ENCODE data around the gene TTI1. TPM values are rescaled to one million over a fixed set of nuclear protein-coding genes. Genes with fewer than 3 reads are reported as not detected.

Gene TTI1
- total and polyA plus RNA-seq, 2 donors (not counting 1 experiment from before 2014, with no cell fraction given), result 13.9 to 33.9 TPM

DNA sequence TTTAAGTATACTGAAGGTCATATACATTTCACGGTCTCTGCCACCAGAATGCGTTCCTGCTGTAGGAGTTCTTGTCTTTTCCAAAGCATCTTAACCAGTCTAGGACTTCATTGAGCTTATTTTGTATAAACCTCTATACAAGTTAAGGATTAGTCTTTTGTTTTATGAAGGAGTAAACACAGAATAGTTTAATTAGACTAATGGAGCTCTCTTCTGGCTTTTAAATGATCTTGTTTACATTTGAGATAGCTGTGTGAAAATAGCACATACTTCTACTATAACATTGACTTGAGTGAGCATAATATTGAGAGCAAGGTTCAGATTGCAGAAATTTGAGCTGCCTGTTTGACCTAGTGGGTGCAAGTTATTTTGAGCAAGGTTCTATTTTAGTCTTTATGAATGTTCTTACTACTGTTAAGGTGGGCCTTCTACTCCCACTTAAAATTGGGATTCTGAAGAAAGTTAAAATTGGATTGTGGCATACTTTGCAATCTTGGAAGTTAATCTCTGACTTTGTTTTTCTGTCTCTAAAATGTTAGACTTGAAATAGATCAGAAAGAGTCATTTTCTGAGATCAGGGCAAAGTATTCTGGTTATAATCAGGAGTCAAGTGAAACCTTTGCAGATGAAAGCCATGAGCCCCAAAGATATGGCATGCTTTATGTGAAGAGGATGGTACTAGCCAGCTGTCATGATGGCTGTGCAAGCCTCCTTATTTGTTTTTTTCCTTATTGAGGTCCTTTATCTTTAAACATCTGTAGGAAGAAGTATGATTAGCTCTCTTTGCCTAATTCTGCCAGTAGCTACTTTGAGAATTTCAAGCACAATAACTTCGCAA is 42.1 kb upstream of the TTI1 start:
- POLR2A ChIA-PET, result interaction anchor here (1.5 kb wide), 1 partner anchor 18 kb away, joined by 5 read pairs; no protein-coding TSS in a partner anchor
- peak overlapping the region; percentile 46 for H3K4me3 Mint-ChIP-seq

More for the DNA sequence above, 42.1 kb upstream of the TTI1 start:
- no peaks in the 10 kb centered on the region for H4K20me1 ChIP-seq (ENCODE audit: control insufficient read depth, insufficient read depth, low read length, poor library complexity, severe bottlenecking)
- CTCF ChIA-PET, result interaction anchor here (0.7 to 7.7 kb wide), 15 partner anchors 9 to 511 kb away, joined by 3 to 131 read pairs (median 7); partner anchors contain the start of gene TGM2
- H2AFZ ChIP-seq (ENCODE audit: insufficient read depth, low read depth, low read length, poor library complexity, severe bottlenecking), result no peak overlapping the region
- H3K4me3 ChIP-seq (ENCODE audit: control extremely low read depth in 1 of 5, extremely low read depth in 1 of 5, insufficient read depth in 1 of 5, low read depth in 2 of 5, low read length in 4 of 5), result no peak overlapping the region
- peak overlapping the region; percentile 80 for H3K27ac Mint-ChIP-seq
- no CpG with 5 or more reads among the region's 3 CpGs for WGBS (ENCODE audit: insufficient coverage)
- no peak for DNase-seq
- no peak overlapping the region for H3K9ac ChIP-seq (ENCODE audit: low read length)
- peaks cover 11 to 36% of the 10 kb centered on the region in 2 experiments for H3K36me3 ChIP-seq (replicated peaks in 1 of 2; ENCODE audit: control extremely low read depth in 1 of 2, control insufficient read depth in 1 of 2, extremely low read depth in 1 of 2, insufficient read depth in 2 of 2, low read length in 1 of 2)
- H3K4me1 Mint-ChIP-seq, result peaks cover 64% of the 10 kb centered on the region
- peak overlapping the region in 1 of 2 donors; percentile 6 for H3K27ac ChIP-seq (ENCODE audit: low read length in 2 of 2)
- H3K4me2 ChIP-seq (replicated peaks; ENCODE audit: low read depth, low read length, poor library complexity, severe bottlenecking), result no peak overlapping the region
- no peak for ATAC-seq (ENCODE audit: low read depth)
- no peaks in the 10 kb centered on the region for H3K9me3 Mint-ChIP-seq (ENCODE audit: insufficient read depth)
- no peaks in the 10 kb centered on the region for H3K27me3 Mint-ChIP-seq
- peaks cover 37% of the 10 kb centered on the region for H3K79me2 ChIP-seq (ENCODE audit: control insufficient read depth, insufficient read depth, low read length)
- intact Hi-C loops (cut with micrococcal nuclease), result no loop called here
- no peaks in the 10 kb centered on the region for H3K27me3 ChIP-seq (replicated peaks in 1 of 4; ENCODE audit: control extremely low read depth in 1 of 4, control insufficient read depth in 3 of 4, insufficient read depth in 4 of 4, low read length in 3 of 4)
- TF ChIP-seq EZH2 (IDR thresholded peaks at IDR 0.05; ENCODE audit: borderline replicate concordance, insufficient read depth, low read depth, low read length, poor library complexity, severe bottlenecking), result no peak
- TF ChIP-seq, protein P1, sequence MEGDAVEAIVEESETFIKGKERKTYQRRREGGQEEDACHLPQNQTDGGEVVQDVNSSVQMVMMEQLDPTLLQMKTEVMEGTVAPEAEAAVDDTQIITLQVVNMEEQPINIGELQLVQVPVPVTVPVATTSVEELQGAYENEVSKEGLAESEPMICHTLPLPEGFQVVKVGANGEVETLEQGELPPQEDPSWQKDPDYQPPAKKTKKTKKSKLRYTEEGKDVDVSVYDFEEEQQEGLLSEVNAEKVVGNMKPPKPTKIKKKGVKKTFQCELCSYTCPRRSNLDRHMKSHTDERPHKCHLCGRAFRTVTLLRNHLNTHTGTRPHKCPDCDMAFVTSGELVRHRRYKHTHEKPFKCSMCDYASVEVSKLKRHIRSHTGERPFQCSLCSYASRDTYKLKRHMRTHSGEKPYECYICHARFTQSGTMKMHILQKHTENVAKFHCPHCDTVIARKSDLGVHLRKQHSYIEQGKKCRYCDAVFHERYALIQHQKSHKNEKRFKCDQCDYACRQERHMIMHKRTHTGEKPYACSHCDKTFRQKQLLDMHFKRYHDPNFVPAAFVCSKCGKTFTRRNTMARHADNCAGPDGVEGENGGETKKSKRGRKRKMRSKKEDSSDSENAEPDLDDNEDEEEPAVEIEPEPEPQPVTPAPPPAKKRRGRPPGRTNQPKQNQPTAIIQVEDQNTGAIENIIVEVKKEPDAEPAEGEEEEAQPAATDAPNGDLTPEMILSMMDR (IDR thresholded peaks at IDR 0.05), result no peak
- peaks cover 27 to 43% of the 10 kb centered on the region in 2 donors for H3K4me1 ChIP-seq (ENCODE audit: control insufficient read depth in 2 of 2, insufficient read depth in 2 of 2, low read length in 2 of 2)
- peaks cover 0 to 2% (median 0%) of the 10 kb centered on the region in 3 donors for H3K9me3 ChIP-seq (ENCODE audit: control extremely low read depth in 1 of 3, control insufficient read depth in 2 of 3, insufficient read depth in 1 of 3, low read length in 2 of 3)

All from B cell (primary cell).